Stimulated activated naive CD8-positive, alpha-beta T cell treated with anti-CD3 and anti-CD28 coated beads, Interleukin-15, Interleukin-2, amounts not matched to agents 100 ng/mL and 50 ng/mL, for 24 hours (primary cell): ENCODE measurements around the gene SAP25.
A peak's percentile ranks its signal among the peaks of the same experiment; 100 is the strongest.

Source experiments
- H3K27ac Mint-ChIP-seq: one replicate; pipeline ENCODE4 v1.8.0; 2021; ENCODE audit warnings: mild to moderate bottlenecking, mixed read lengths
- H3K27me3 Mint-ChIP-seq: one replicate; pipeline ENCODE4 v1.8.0; 2021; ENCODE audit warnings: mixed read lengths
- H3K36me3 Mint-ChIP-seq: one replicate; pipeline ENCODE4 v1.8.0; 2021; ENCODE audit warnings: low read depth, mixed read lengths
- H3K4me1 Mint-ChIP-seq: one replicate; pipeline ENCODE4 v1.8.0; 2021; ENCODE audit warnings: low read depth, mixed read lengths
- H3K4me3 Mint-ChIP-seq: one replicate; pipeline ENCODE4 v1.8.0; 2021; ENCODE audit warnings: mild to moderate bottlenecking, mixed read lengths
- H3K9me3 Mint-ChIP-seq: one replicate; pipeline ENCODE4 v1.8.0; 2021; ENCODE audit warnings: mixed read lengths

SAP25 gene

DNA sequence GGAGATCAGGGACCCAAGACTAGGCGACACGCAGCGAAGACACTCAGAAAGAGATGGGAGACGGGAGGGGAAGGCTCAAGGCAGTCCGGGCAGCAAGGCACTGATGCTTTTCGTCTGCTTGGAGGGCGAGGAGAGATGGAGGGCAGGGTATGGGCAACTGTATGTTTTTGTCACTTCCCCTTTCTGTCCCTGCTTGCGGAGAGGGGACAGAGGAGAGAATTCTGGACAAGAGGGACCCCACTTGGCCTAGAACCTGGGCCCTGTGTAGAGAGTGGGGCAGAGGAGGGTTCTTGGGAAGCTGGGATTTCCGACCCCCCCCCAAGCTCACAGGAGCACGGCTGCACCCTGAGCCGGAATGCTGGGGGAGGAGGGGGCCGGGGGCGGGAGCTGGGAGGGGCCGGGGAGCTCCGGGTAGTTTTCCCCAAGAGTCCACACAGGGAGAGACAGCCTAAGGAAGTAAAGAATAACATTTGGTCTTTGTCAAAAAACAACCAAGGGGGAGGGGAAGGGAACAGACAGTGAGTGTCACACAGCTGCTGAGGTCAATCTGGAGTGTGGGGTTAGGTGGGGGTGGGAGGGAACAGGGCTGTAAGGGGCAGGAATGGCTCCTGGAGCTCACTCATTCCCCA, 10.5 kb upstream of the SAP25 start:
- Mint-ChIP-seq H3K4me1 (peaks cover 38% of the 10 kb centered on the region), H3K4me3 (peak overlapping the region; percentile 92)

DNA sequence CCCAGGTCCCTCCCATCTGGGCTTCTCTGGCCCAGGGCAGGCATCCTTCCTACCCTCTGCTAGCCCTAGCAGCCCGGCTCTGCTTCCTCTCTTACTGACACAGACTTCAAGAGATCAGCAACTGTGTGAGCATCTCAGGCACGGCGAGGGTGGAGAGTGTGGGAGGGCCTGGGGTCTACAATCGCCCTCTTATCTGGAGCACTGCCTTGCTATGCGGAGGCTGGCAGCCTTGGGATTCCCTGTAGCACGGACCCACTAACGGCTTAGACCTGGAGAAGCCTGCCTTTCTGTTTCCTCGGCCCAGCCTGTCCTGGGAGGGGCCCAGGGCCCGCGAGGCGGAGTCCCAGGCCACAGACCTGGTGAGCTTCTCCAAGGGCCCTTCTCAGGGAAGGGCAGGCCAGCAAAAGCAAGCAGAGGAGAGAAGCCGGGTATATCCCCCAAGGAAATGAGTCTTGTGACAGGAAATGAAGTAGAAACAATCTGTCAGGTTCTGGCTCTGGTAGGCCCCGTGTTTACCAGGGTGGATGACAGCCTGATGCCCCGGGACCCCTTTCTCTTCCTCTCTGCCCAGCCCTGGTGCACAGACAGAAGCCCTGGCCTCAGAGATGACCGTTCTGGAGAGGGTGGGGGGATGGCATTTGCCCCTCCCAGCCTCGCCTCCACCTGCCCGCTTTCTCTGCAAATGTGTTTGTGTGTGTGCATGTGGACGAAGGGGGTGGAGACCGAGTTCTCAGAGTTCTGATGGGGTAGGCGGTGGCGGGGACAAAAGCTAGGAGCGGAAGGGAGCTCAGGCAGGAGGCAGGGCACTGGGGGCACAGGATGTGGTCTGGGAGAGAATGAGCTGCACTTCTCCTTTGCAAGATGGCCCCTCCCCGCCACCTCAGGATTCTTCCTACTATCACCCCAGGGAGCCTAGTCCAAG, 9.7 kb upstream of the SAP25 start:
- peak overlapping the region; percentile 92 for H3K4me3 Mint-ChIP-seq
- H3K27ac Mint-ChIP-seq = peak overlapping the region; percentile 98
- no peaks in the 10 kb centered on the region for H3K9me3 Mint-ChIP-seq
- H3K36me3 Mint-ChIP-seq = peaks cover 4% of the 10 kb centered on the region
- H3K27me3 Mint-ChIP-seq = no peaks in the 10 kb centered on the region
- peaks cover 37% of the 10 kb centered on the region for H3K4me1 Mint-ChIP-seq

More for the DNA sequence above, 10.5 kb upstream of the SAP25 start:
- peak overlapping the region; percentile 98 for H3K27ac Mint-ChIP-seq
- no peaks in the 10 kb centered on the region for H3K9me3 Mint-ChIP-seq
- peaks cover 4% of the 10 kb centered on the region for H3K36me3 Mint-ChIP-seq
- no peaks in the 10 kb centered on the region for H3K27me3 Mint-ChIP-seq

DNA sequence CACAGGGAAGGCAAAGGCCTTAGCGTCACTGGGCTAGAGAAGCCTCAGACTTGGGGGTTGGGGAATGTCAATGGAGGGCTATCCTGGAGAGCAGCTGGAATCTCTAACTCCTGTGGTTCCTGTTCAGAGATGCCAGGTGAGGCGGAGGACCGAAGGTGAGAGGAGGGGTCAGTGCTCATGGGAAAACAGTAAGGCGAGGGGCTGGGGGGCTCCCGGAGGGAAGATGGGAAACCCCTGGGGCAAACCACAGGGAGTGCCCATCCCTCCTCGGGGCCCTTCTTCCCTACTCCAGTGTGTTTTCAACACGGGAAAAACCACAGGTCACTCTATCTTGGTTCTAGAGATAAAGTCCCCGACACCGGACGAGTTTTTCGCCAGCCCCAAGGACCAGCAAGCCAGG, 8.9 kb upstream of the SAP25 start:
- H3K36me3 Mint-ChIP-seq = peaks cover 4% of the 10 kb centered on the region
- H3K27me3 Mint-ChIP-seq = no peaks in the 10 kb centered on the region
- H3K4me3 Mint-ChIP-seq = peak overlapping the region; percentile 92
- H3K4me1 Mint-ChIP-seq = peaks cover 35% of the 10 kb centered on the region
- H3K27ac Mint-ChIP-seq = peak overlapping the region; percentile 98
- H3K9me3 Mint-ChIP-seq = no peaks in the 10 kb centered on the region

DNA sequence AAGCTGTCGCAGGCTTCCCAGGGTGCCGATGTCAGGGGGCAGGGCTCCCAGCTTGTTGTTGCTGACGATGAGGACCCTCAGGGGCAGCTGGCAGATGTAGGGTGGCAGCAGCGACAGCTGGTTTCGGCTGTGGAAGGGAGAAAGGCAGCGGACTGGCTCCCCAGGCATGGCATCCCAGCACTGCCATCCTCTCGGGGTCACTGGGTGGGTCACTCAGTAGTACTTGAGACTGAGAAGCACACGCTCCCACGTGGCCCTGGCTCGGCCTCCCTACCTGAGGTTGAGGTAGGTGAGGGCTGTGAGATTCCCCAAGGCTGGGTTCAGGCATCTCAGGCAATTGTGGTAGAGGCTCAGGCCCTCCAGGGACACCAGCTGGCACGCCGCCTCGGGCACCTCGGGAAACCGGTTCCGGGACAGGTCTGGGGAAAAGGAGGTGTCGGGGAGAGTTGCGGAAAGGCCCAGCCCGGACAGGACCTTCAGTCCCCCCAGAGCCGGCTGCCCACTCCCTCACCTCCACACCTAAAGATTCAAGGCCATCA, 8.4 kb upstream of the SAP25 start:
- Mint-ChIP-seq H3K27ac (peak overlapping the region; percentile 98), H3K4me1 (peaks cover 35% of the 10 kb centered on the region), H3K4me3 (peak overlapping the region; percentile 92), H3K9me3 (no peaks in the 10 kb centered on the region), H3K36me3 (peaks cover 4% of the 10 kb centered on the region), H3K27me3 (no peaks in the 10 kb centered on the region)

DNA sequence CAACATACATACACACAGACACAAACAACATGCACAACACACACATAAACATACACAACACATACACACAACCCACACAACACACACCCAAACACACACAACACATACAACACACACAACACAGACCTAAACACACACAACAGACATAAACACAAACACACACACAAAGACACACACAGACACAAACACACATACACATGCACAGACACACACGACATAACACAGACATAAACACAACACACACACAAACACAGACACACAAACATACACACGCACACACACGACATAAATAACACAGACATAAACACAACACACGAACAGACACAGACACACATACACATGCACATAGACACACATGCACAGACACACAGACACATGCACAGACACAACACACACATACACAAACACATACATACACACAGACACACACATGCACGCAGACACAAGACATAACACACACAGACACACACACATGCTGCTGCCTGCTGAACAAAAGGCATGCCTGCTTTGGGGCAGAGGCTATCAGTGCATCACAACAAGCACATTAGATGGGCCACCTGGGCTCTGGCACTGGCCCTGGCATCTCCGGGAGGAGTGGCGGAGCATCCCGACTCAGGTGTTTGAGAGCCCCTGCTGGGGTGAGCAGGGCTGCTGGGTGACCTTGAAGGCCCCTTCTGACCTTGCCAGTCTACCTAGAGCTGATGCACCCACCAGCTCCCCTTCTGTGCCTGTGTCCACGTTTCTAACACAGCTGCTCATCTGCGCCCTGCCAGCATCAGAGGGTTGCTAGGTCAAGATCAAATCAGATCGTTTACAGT, 7.0 kb upstream of the SAP25 start:
- no peak overlapping the region for H3K4me3 Mint-ChIP-seq
- peaks cover 28% of the 10 kb centered on the region for H3K4me1 Mint-ChIP-seq
- no peaks in the 10 kb centered on the region for H3K27me3 Mint-ChIP-seq
- peaks cover 9% of the 10 kb centered on the region for H3K36me3 Mint-ChIP-seq
- no peak overlapping the region for H3K27ac Mint-ChIP-seq
- no peaks in the 10 kb centered on the region for H3K9me3 Mint-ChIP-seq

DNA sequence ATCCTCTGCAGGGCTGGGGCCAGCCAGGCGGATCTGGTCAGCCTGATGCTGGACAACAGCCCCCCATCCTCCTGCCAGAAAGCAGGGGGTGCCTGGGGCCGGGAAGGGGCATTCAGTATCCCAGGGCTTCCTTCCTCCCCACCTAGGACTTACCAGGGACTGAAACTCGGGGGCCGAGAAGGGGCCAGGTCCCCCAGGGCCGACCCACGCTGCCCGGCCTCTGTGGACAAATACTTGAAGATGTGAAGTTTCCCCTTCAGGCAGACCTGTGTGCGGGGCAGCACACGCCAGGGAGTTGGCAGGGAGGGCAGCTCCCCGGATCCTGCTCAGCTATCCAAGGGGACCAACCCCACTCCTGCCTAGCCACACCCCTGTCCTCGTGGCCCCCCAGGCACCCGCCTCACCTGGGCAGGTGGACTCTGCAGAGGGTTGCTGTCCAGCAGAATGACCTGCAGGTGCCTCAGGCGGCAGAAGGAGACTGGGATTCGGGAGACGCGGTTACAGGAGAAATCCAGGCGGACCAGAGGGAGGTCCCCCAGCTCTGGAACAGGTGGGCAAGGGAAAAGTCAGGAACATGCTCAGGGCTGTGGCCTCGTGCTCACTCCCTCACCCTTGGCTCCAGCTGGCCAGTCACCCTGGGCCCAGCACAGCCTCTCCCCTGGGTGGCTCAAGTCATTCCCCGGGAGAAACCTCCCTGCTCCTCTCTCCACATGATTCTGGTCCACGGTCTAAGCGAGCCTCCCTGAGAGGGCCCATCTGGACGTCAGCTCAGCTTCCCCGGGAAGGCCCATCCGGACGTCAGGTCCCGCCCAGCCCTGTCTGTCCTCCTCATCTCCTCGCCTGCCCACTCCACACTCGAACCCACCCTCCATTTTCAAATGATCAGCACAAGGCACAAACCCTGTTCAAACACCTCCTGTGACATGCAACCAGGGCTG, 4.8 kb upstream of the SAP25 start:
- no peak overlapping the region for H3K27ac Mint-ChIP-seq
- H3K36me3 Mint-ChIP-seq = peaks cover 16% of the 10 kb centered on the region
- no peaks in the 10 kb centered on the region for H3K27me3 Mint-ChIP-seq
- H3K9me3 Mint-ChIP-seq = no peaks in the 10 kb centered on the region
- peaks cover 15% of the 10 kb centered on the region for H3K4me1 Mint-ChIP-seq
- H3K4me3 Mint-ChIP-seq = no peak overlapping the region

DNA sequence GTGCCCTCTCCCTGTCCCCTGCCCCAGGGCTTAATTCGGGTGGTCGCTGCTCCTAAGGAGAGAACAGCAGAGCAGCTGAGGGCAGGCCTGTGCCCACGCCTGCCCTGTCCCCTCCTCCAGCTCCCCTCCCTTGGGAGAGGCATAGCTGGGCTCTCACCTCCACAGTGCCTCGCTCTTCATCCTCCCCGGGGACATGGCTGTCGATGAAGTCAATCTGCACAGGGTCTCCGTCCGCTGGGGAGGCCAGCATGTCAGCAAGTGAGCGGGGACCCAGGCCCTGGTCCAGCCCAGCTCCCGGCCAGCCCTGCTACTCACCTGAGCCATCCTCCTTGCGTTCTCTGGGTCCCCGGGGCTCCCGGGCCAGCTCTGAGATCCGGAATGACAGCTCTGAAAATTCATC, 3.8 kb upstream of the SAP25 start:
- no peak overlapping the region for H3K27ac Mint-ChIP-seq
- H3K4me3 Mint-ChIP-seq = no peak overlapping the region
- peaks cover 16% of the 10 kb centered on the region for H3K36me3 Mint-ChIP-seq
- H3K27me3 Mint-ChIP-seq = no peaks in the 10 kb centered on the region
- peaks cover 5% of the 10 kb centered on the region for H3K4me1 Mint-ChIP-seq
- no peaks in the 10 kb centered on the region for H3K9me3 Mint-ChIP-seq

DNA sequence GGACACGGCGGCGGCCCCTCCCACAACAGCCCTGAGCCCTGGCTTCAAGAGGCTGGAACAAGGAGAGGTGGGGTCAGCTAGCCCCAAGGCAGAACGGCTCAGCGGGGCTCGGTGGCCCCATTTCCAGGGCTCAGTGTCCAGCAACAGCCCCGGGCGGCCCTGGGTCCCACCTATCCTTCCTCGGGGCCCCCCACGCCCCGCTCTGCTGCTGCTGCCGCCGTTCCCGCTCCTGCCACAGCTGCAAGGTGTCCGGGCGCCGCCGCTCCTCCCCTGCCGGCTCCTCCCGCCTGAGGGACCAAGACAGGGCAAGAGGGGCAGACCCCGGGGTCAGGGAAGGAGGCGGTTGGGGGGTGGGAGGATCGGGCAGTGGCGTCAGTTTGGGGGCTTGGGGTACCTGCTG, 3.4 kb upstream of the SAP25 start:
- Mint-ChIP-seq H3K27me3 (no peaks in the 10 kb centered on the region), H3K36me3 (peaks cover 16% of the 10 kb centered on the region), H3K4me1 (peaks cover under 1% of the 10 kb centered on the region), H3K27ac (no peak overlapping the region), H3K4me3 (no peak overlapping the region), H3K9me3 (no peaks in the 10 kb centered on the region)

DNA sequence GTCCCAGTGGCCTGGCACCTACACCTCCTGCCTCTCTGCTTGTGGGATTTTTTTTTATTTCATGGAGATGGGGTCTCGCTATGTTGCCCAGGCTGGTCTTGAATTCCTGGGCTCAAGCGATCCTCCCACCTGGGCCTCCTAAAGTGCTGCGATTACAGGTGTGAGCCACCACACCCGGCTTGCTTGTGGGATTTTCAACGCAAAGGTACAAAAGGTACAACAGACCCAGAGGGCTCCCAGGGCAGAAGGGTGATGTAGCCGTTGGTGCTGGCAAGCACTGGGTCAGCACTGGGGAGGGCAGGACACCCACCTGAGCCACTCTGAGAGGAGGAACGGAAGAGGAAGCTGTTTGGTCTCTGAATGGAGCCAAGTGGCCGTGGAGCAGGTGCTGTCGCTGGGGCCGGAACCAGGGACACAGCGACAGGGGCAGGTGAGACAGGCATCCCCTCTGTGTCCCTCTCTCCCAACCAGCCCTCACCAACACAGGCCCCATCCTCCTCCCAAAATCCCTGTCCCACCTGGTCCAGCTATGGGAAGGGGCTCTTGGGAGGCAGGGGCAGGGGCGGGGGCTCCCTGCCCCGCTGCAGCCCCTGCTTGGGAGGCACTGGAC, 2.8 kb upstream of the SAP25 start:
- Mint-ChIP-seq H3K9me3 (no peaks in the 10 kb centered on the region), H3K4me3 (no peak overlapping the region), H3K36me3 (peaks cover 16% of the 10 kb centered on the region), H3K4me1 (peaks cover 6% of the 10 kb centered on the region), H3K27ac (no peak overlapping the region), H3K27me3 (no peaks in the 10 kb centered on the region)

DNA sequence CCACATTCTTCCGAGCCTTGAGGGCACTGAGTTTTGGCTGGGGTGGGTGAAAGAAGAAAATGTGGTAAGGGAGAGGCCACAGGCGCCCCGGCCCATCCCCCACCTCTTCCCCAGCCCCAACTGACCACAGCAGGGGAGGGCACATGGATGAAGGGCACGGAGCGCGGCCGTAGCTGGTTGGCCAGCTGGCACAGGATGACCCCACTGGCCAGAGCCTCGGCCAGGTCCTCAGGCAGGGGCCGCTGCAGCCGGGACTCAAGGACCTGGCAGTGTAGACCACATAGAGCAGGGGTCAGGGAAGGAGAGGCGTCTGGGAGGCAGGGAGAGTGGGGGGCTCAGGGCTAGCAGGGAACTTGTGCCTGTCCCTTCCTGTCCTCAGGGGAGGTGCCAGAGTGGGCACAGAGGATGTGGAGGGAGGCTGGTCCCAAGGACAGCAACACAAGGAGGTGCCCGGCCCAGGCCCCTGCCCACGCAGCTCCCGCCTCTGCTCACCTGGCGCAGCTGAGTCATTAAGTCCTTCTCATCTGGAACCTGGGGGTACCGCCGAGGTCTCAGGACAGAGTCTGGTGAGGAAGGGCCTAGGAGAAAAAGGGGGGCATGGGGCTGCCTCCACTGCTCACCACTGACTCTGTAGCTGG, 2.2 kb upstream of the SAP25 start:
- peaks cover 13% of the 10 kb centered on the region for H3K36me3 Mint-ChIP-seq
- no peaks in the 10 kb centered on the region for H3K27me3 Mint-ChIP-seq
- H3K9me3 Mint-ChIP-seq = no peaks in the 10 kb centered on the region
- H3K4me3 Mint-ChIP-seq = no peak overlapping the region
- H3K4me1 Mint-ChIP-seq = peaks cover 10% of the 10 kb centered on the region
- H3K27ac Mint-ChIP-seq = no peak overlapping the region

DNA sequence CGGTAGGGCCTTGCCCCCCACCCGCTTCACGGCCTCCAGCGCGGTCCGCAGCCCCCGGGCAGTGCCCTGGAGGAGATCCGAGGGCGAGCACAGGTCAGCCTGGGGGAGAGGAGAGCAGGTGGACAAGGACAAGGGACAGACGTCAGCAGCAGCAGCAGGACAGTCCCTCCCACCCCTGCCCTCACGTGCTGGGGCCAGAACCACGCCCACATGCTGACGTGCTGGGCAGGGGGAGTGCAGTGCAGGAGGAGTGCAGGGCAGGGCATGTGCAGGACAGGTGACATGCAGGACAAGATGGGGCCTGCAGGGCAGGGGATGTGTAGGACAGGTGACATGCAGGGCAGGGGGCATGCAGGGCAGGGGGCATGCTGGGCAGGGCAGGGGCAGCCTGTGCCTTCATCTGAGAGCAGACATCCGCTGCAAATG, 1.5 kb upstream of the SAP25 start:
- peaks cover 16% of the 10 kb centered on the region for H3K4me1 Mint-ChIP-seq
- peaks cover 13% of the 10 kb centered on the region for H3K36me3 Mint-ChIP-seq
- H3K27me3 Mint-ChIP-seq = no peaks in the 10 kb centered on the region
- H3K9me3 Mint-ChIP-seq = no peaks in the 10 kb centered on the region
- H3K4me3 Mint-ChIP-seq = no peak overlapping the region
- no peak overlapping the region for H3K27ac Mint-ChIP-seq

DNA sequence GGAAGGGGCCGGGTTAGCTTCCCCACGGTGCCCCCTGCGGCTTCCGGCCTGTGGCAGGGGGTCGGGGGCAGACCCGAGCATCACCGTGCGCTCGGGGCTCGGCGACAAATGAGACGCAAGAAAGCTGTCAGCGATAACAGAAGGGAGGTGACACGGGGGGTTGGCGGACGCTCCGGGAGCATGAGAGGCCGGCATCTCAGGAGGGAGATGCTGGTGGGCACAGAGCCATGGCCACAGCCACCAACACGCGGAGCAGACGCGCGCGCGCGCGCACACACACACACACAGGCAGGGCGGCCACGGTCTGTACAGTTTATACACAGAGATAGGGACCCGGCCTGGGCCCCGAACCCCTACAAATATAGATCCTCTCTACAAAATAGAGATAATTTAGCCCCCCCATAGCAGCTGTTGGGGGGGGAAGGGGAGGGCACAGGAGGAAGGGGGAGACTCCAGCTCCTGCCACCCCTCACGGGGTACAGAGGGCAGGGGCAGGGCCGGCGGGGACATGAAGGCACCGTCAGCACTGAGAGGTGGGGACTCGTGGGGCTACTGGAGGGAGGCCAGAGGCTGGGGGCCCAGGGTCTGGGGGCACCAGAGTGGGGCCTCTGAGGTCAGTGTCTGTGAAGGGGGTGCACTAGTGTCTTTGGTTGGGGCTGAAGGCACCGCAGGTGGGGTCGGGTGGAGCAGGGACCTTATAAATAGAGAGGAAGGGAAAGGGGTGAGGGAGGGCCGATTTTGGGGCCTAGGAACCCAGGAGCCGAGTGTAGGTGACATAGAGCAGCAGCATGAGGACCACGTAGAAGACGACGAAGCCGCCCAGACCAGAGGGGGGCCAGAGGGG, 884 bp upstream of the SAP25 start:
- Mint-ChIP-seq H3K4me3 (no peak overlapping the region), H3K27ac (no peak overlapping the region), H3K9me3 (no peaks in the 10 kb centered on the region), H3K27me3 (no peaks in the 10 kb centered on the region), H3K36me3 (peaks cover 13% of the 10 kb centered on the region), H3K4me1 (peaks cover 18% of the 10 kb centered on the region)
